Neural progenitor cell (in vitro differentiated cells): ENCODE results near the gene FOXN3.

Experiments used
- CTCF ChIP-seq: fragments of 200-600 bp; sonication (generic); IDR thresholded peaks from 2 replicates; pipeline ENCODE4 v1.5.1; 2017; ENCODE audit warnings: antibody characterized with exemption, mild to moderate bottlenecking
- EZH2 ChIP-seq: fragments of 200-600 bp; sonication (generic); IDR thresholded peaks from 2 replicates; pipeline ENCODE4 v1.6.1; 2017; ENCODE audit warnings: antibody characterized with exemption, mild to moderate bottlenecking, moderate library complexity
- EZH2phosphoT487 ChIP-seq: fragments of 200-600 bp; sonication (generic); IDR thresholded peaks from 2 replicates; pipeline ENCODE4 v1.6.1; 2017; ENCODE audit warnings: antibody characterized with exemption

- TF ChIP-seq CTCF (no peak), EZH2 (no peak), EZH2phosphoT487 (no peak)
Observed at GRCh38 chr14:89283327-89284060, 133.5 kb downstream of the FOXN3 start.
